Measurements from ENCODE around the gene MALRD1.
"Not testable (repeated sequence)": the region's sequence is repeated elsewhere in the genome, so short reads cannot be mapped to it uniquely, and the experiment has no call there.

The MALRD1 gene

DNA sequence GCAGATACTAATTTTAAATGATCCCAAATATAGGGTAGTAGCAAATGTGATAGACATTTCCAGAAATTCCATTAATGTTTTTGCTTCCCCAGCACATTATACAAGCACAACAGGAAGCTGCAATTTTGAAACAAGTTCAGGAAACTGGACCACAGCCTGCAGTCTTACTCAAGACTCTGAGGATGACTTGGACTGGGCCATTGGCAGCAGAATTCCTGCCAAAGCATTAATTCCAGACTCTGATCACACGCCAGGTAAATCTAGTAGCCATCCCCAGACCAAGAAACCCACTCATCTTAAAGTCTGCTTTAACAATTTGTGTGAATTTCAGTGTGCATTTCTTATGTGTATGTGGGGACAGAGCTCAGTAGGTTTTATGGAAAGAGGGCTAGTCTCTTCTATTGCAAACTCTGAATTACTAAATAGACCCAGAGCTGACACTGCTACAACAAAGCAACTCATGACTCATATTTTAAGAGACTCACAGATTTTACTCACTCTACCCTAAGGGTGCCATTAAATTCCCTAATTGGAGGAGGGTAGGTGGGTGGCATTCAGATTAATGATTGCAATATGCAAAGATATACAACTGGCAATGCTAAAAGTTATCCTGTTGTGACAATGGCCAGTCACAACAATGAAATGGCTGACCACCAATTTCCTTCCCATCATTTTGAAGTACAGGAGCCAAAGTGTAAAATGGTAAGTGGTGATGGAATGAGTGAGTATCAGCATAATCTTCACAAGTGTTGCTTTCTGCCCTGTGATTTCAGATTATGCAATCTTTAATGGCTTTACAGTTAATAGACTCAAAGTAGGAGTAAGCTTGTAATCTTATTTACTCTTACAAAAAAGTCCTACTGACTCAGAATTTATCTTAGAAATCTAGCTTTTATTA lies 450.0 kb downstream of the MALRD1 start:
- DNase-seq: no peak

GRCh38 chr10:19499291-19499770 lies 450.7 kb downstream of the MALRD1 start:
- DNase-seq: no peak

DNA sequence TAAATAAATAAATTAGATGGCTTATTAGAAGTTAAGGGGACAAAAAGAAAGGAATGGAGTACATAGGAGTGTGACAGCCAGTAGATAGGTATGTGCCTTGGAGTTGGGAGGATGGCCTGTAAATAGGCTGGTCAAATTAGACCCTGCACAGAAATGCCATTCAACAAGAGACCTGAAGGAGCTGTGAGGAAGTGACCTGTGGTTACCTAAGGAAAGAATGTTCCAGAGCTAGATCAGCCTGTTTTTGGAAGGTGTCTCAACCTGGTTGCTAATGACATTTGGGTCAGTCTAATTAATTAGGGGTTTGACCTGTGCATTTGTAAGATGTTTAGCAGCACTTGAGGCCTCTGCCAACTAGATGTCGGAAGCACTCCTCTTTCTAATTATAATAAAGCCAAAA lies 452.4 kb downstream of the MALRD1 start:
- no peak for DNase-seq

DNA sequence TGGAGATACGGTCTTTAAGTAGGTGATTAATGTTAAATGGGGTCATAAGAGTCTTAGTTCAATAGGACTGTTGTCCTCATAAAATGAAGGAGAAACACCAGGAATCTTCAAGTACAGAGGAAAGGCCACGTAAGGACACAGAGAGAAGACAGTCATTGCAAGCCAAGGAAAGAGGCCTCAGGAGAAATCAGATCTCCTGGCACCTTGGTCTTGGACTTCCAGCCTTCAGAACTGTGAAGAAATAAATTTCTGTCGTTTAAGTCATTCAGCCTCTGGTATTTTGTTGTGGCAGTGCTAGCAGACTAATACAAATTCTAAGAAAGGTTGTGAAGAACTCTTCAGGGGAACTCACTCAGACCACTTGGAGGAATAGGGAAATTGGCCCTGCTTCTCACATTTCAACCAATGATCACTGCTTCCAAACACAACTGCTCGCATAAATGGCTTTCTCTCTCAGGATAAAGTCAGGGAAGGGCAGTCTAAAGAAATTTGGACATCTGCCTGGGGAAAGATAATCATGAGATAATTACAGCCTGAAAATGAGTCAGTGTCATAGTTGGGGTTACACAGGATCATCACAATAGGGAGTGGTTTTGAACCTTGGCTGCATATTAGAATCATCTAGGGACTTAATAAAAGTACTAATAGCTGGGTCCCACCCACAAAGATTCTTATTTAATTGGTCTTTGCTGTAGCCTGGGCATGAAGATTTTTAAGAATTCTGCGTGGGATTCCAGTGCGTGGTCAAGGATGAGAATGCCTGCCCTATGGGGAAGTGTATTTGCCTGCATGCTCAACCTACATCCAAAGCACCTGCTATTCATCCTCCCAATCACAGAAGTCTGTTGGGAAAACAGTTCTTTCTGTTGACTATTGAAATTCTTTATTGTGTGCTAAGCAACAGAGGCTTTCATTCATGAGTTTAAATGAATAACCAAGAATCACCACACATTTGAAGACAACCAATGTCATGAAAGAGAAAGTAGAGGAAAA lies 457.0 kb downstream of the MALRD1 start:
- no peak for DNase-seq

- DNase-seq: not testable (repeated sequence)
These were observed 461.6 kb downstream of the MALRD1 start for GRCh38 chr10:19510005-19510732.

- no peak for DNase-seq
These were observed 469.5 kb downstream of the MALRD1 start for GRCh38 chr10:19518109-19518508.

DNA sequence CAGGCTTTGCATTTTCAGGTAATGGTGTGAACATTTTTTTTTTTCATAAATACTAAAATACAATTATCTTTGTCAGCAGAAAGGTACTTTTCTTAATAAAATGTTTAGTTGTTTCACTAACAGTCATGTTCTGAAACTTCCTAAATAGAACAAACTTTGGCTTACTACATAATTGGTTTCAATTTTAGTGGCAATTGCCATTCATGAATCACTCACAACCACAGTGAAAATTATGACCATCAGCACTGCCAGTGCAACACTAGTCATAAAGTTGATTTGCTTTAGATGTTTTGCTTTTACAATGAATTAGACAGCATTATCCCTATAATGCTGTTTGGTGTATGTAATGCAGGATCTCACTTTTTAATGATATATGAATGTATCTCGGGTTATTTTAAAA lies 470.0 kb downstream of the MALRD1 start:
- DNase-seq: no peak

DNA sequence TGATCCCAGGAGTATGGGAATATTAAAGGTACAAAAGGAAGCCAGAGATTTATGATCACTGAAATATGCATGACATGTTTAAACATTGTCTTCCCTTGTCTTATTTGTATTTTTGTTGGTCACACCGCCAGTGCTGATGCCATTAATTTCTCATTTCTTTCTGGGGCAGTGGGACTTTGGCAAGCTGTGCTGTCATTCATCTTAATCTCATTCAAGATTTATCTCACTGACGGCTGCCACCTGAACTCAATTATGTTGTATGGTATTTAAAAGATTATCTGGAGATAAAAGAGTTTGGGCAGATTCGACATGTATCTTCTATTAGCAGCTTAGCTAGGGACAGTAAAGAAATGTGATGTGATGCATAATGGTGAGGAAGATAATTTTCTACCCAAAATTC lies 482.7 kb downstream of the MALRD1 start:
- DNase-seq: no peak

DNA sequence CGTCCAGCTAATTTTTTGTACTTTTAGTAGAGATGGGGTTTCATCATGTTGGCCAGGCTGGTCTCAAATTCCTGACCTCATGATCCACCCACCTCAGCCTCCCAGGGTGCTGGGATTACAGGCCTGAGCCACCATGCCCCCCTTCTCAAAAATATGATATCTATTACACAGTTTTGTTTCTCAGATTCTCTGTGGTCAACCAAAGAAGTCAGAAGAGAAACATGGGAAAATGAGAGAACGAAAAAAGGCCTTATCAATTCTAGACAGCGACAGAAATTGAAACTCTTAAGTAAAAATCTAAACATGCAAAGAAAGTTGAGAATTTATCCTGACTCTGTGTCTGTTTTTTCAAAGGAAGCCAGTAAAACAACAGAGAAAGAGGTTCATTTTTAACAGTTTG lies 483.8 kb downstream of the MALRD1 start:
- DNase-seq: no peak

DNA sequence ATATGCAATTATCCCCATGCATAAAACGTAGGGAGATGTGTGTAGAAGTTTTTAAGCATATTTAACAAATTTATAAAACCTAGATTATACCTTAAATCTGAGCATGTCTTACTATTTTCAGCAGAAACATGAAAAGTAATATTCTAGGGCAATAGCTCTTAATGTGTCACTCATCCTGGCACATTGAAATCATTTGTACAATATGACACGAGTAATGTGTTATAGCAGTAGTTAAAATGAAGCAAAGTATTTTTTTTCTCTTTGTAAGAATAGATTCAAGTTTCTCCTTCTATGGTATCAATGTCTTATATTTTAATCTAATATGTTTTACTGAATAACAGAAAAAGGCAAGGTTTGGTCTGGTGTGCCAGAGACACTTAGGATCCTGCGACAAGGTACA lies 492.7 kb downstream of the MALRD1 start:
- DNase-seq: no peak

GRCh38 chr10:19546224-19546623 lies 497.6 kb downstream of the MALRD1 start:
- DNase-seq: no peak

- DNase-seq: no peak
These were observed 500.9 kb downstream of the MALRD1 start for GRCh38 chr10:19549503-19549902.

- DNase-seq: no peak
These were observed 508.1 kb downstream of the MALRD1 start for GRCh38 chr10:19556666-19557065.

GRCh38 chr10:19561181-19561580 lies 512.6 kb downstream of the MALRD1 start:
- DNase-seq: no peak

GRCh38 chr10:19563388-19564141 lies 515.0 kb downstream of the MALRD1 start:
- DNase-seq: no peak

DNA sequence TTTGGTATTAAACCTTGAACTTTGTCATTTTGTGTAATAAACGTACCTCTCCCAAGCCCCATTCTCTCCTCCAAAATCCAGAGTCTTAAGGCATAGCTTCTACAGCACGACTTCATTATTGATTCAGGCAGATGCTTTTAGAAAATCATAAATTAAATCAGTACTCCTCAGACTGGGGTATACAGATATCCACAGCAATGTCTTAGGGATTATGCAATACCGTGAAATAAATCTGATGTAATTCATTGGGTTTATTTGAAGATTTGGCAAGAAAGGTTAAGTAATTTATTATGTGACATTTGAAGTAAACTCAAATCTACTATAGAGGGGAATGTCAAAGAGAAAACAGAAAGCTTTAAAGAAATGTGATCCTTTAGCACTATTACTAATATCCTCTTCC lies 521.5 kb downstream of the MALRD1 start:
- no peak for DNase-seq

- no peak for DNase-seq
These were observed 522.4 kb downstream of the MALRD1 start for GRCh38 chr10:19570991-19571390.

DNA sequence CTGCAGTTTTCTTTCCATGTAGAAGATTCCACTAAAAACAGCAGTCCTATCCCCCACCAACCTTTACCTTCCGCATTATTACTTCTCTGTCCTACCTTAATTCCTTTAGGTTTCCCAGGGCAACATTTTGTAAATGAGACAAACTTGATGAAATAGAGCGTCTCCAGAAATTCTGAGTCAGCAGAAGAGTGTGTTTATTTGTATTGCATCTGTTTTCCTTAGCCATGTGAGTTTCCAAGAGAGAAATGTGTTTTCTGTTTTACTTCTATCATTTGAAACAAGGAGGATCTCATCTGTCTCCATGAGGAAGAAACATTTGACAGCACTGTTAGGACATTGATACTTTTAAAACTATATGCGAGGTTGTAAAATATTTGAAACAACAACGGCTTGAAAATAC lies 523.5 kb downstream of the MALRD1 start:
- no peak for DNase-seq

DNA sequence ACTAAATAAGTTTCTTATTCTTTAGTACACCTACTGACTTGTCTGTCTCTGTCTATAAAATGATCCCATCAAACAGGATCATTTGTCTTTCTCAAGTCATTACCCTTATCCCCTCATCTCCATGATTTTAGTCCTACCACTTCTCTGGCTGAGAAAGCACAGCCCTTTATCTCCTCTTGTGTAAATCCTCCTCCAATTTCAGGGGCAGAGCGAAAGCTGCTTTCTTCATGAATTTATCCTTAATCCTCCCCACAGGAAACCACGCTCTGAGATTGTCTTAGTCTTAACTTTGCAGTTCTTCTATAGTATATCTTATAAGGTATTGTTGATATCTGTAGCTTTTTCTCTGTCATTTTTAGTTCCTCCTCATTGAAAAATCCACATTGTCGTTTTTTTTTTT lies 528.0 kb downstream of the MALRD1 start:
- DNase-seq: no peak

DNA sequence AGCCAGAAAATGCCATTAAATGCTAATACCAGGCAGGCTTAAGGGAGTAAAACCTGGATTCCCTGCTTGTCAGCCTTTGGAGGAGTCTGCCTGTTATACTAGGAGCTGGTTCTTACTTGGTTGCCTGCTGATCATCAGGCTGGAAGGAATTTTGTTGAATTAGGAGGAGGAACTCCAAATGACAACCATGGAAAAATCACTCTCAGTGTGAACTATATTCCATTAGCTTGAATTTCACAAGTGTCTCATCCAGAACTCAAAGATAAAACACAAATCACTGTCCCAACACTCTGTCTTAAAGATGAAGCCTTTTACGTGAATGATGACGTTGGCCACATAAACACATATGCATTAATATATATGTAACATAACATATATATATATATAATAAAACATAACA lies 528.8 kb downstream of the MALRD1 start:
- no peak for DNase-seq

DNA sequence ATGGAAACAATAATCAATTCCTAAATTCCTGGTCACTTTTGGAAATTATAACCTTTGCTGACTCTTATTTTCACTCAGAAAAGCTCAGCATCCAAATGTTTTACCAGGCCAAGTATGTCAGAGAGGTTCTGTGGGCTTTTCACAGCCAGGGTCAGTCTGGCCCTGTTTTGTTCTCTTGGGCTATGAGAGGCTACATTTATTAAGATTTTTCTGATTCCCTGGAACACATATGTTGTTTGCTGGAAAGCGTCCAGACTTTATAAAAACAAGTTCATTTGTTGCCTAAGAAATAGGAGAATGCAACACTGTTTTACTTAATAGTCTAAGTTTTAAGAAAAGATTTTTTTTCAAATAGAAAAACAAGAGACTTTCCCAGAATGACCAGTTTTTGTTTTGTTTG lies 529.2 kb downstream of the MALRD1 start:
- DNase-seq: no peak

DNA sequence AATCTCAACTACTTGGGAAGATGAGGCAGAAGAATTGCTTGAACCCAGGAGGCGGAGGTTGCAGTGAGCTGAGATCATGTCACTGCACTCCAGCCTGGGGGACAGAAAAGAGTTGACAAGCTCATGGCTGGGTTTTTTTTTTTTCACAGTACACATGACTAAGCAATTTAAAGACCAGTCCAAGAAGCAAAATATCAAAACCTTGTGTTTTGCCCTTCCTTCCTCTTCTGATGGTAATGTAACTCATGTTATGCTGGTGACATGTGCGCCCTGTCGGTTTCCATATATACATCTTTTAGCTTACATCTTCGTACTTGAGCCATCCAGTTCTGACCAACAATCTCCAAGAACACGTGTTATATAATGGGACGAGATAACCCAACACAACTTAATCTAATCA lies 530.0 kb downstream of the MALRD1 start:
- DNase-seq: no peak

All from effector CD4-positive, alpha-beta T cell (primary cell).